GM19455 (cell line): ENCODE results near the gene CDH4.

ENCODE experiments used
- ATAC-seq: cut with Tn5 transposase; IDR thresholded peaks from one replicate; pipeline ENCODE4 v1.9.1; 2021; ENCODE audit not compliant: unreplicated experiment

Gene CDH4

DNA sequence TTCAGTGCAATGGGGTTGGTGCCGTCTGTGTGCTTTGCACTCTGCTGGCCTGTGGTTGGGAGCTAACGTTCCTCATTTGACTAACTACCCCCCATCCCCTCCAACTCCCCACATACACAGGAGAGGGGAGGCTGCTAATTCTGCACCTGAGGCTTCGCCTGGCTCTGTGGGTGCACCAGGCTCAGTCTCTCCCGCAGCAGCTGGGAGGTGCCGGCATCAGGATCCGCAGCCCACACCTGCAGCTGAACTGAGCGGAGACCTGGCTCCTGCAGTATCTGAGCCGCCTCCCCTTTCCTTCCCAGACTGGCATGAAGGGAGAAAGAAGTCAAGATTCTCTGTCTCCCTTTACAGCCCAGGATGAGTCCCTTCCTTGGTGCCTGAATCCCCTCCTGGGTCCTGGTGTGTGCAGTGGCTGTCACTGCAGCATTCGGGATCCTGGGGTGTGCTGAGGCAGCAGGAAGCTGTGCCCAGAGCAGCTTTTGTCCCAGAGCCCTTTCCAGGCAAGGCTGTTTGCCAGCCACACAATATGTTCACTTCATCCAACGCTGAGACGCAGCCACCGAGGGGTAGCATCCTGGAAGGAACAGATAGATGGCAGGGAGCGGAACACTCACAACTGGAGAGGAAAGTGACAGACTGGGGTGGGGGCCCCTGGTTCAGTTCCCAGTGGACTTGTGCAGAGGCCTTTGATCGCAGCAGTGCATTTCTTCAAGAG is 70.2 kb downstream of the CDH4 start:
- ATAC-seq: no peak

DNA sequence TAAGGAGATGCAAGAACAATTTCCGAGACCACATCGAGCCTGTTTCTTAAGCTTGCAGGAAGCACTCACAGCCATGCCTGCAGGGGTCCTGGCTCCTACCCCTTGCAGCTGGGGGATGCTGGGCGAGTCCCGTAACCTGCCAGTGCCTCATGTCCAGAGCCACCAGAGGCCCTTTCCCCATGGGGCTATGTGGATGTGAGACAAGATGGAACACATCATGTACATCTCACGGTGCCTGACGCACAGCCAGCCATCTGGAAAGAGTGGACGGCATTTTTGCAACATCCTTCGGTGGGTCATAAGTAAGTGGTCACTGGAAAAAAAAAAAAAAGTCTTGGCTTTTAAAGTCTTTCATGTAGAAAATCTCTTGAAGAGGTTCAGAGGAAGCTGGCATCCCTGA is 72.8 kb downstream of the CDH4 start:
- no peak for ATAC-seq

DNA sequence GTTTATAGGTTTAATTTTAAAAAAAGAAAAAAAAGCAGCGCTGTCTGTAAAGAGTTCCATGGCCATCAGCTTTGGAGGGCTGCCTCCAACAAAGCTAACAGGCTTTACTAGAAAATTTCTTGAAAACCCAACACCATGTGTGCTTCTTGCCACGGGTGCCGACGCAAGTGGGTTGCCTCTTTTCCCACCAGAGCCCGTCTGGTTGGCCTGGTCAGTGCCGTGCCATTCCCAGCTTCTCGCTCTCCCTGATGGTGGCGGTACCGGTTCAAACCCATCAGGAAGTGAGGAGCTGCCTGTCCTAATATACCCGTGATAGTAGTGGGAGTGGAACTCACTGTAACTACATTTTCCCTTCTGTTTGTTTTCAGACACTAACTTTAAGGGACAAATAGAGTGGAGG is 73.7 kb downstream of the CDH4 start:
- ATAC-seq: no peak

DNA sequence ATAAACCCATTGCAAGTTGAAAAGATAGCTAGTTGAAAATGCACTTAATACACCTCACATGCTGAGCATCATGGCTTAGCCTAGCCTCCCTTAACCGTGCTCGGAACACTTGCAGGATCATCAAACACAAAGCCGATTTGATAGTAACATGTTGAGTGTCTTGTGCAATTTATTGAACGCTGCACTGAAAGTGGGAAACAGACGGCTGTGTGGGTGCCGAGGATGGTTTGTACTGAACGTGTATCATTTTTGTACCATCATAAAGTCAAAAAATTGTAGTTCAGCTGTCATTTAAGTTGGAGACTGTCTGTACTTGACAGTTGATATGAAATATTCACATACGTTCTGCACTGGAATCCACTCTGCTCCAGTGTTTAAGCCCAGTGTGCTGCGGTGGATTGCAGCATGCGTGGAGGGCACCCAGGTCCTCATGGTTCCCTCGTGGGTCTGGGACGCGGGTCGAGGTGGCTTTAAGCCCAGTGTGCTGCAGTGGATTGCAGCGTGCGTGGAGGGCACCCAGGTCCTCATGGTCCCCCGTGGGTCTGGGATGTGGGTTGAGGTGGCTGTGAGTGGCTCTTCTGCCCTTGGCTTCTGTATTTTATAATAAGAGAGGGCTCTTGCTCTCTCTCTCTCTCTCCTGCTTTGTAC is 77.0 kb downstream of the CDH4 start:
- ATAC-seq: no peak

DNA sequence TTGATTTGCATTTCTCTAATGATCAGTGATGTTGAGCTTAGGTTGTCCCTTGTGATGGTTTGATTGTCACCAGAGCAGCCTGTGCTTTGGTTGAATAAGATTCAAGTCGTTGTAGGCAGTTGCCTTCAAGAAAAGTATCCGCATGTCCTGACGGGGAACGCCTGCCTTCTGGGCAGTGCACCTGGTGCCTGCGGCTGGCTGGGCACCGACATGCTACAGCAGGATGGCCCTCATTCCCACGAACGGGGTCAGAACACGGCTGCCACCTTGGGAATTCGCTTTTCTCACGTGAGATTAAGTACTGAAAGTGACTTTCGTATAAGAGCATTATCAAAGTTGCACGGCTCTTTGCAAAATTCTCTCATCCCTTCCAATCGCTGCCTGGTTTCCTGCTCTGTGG is 78.4 kb downstream of the CDH4 start:
- no peak for ATAC-seq

DNA sequence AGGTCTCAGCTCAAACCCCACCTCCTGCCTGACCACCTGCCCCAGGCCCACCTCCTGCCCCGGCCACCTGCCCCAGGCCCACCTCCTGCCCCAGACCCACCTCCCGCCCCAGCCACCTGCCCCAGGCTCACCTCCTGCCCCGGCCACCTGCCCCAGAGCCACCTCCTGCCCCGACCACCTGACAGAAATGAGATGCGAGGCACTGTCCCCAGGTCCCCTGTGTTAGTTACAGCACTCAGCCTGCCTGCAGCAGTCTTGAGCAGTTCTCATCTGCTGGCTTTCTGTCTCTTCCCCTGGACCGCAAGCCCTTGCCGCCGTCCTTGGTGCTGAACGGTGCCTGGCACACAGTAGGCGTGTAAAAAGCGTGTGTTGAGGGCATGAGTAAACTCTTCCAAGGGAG is 79.5 kb downstream of the CDH4 start:
- no peak for ATAC-seq

DNA sequence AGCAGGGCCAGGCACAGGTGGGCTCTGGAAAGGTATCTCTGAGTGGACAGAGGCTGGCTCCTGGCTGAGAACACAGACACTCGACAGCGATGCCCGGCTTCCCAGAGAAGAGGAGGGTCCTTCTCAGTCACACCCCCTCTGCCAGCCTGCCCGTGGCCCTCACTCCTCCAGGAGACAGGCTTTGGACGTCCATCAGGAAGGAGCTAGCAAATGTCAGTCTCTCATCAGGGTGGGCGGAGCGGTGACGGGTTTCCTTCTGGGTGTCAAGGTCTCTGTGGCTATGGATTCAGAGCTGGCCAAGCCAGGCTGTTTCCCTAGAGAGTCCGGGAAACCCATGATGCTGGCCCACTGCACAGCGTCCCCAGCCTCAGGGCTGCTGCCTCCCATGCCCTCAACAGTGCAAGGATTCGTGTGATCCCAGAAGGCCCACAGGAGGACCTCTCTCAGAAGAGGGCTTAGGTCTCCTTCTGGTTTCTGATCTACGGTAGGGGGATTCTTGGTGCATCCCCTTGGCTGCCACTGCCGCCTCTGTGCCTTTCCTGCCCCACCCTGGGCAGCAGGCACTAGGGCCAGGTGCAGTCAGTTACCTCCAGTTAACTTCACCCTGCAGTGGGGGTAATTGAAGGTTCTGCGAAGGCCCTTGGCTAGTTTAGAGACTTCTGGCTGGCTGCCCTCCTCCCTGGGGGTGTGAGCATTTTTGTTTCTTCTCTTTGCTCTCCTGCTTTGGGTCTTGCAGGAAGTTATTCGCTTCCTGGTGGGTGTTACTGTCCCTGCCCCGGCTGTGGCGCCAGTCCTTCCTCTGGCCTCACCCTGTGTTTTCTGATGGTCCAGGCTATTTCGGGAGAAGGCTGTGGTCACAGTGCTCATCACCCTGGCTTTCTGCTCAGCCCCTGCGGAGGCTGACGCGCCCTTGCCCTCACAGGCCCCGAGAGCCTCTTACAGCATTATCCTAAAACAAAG is 80.2 kb downstream of the CDH4 start:
- ATAC-seq: no peak

DNA sequence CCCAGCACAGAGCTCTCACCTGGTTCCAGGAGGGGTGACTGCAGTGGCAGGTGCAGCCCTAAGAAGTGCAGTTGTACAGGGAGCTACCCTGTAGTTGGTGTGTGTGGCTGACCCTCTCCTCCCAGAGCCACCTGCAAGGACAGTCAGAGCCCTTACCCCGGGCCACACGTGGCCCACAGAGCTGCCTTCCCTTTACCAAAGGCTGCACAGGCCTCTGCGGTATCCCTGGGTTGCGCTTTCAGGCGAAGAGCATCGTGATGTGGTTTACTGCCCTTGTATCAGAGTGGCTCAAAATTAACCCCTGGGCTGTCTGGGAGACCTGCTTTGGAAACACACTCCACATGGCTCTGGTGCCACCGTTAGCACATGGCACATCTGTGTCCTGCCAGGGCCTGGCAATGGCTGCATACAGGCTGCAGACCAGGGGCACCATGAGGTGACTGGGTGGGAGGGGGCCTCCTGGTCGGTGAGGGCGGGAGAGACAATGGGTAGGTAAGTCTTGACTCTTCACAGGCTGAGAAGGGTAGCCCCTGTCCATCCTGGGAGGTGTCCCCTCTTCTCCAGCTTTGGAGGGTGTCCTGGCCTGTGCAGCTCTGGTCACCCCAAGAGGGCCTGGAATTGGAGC is 81.5 kb downstream of the CDH4 start:
- no peak for ATAC-seq

DNA sequence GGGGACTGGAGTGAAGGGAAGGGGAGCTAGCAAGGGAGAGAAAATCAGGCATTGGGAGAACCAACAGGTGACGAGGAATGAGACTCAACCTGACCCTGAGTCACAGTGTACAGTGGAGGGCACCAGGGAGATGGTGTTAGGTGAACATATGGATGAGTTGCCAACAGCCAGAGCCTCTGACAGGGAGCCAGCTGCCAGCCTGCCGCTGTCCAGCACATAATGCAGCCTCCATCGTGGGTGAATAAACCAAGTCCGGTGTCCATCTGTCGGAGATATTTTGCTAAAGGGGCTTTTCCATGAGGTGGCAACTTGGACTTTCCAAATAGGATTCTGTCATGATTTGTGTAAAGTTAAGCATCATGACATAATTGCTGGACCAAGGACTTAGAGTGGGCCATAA is 88.1 kb downstream of the CDH4 start:
- no peak for ATAC-seq

DNA sequence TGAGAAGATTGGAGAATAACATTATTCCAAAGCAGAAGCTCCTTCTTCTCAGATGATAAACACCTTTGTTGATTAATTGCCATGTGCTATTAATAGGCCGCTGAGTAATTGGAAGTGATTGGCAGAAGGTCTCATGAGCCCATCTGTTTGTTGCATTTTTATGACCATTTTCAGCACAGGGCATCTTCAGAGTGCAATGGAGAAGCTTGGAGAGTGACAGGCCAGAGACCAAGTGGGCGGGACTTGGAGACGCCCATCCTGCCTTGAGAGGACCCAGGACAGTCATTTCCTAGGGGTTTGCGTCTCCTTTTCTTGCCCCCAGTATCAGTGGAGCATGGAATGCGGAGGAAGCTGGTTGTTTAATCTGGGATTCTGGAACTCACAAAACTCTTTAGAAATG is 89.5 kb downstream of the CDH4 start:
- no peak for ATAC-seq

DNA sequence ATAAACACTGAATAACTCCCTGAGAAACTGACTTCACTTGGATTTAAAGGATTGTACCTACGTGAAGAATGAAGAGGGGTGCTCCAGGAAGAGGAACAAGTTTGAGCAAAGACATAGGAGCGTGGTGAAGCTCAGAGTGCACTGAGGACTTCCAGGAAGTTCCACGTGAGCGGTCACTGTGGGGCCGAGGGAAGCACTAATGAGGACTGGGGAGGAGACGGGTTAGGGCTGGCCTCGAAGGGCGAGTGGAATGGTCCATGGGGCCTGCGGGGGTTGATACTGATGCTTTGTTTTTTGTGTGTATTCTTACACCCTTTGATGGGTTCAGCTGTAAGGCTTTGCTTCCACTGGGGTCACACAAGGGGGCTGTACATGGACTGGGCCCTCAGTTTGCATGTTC is 91.9 kb downstream of the CDH4 start:
- no peak for ATAC-seq

DNA sequence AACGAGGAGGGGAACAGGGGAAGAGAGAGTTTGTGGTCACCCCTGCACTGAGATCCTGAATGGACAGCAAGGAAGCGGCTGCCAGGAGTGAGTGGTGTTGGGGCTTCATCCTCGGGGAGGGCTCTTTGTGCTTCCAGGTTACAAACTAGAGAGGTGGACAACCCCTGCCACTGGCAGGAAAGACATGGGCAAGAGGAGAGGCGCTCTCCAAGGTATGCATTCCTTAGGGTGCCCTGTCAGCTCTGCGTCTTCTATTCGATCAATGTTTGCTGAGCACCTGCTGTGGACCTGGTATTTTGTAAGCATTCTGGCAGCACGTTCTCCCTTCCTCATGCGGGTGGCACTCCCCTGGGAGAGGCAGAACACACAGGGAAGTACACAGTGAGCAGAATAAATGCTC is 93.6 kb downstream of the CDH4 start:
- ATAC-seq: no peak

DNA sequence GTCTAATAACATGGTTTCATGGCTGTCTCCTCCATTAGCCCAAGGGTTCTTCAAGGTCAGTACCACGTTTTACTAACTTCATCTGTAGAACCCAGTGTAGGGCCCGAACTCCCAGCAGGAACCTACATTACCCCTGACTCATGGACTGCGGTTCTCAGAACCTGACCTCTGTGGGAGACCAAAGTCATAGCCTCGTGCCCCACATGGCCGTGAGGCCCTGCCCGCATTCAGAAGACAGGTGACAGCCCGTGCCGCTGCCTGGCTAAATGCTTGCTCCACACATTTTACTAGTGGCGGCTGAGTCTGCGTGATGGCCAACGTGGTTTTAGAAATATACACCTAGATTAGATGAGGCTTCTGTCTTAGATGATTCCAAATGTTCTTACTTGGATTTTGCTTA is 94.9 kb downstream of the CDH4 start:
- no peak for ATAC-seq

DNA sequence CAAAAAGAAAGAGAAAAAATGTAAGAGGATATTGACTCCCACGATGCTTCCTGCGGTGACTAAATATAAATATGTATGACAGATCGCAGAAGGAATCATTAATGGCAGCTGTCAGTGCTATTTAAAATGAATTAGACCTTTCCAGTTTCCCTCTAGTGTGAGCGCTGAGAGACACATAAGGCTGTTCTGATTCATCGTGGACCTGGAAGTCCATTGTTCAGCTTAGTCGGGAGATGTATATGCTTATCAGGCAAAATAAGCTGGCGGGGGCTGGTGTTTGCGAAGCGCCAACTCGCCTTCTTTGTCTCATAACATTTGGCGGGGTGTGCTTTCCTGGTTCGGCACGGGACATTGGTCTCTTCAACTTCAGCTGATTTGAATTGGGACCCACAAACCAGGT is 95.4 kb downstream of the CDH4 start:
- no peak for ATAC-seq

DNA sequence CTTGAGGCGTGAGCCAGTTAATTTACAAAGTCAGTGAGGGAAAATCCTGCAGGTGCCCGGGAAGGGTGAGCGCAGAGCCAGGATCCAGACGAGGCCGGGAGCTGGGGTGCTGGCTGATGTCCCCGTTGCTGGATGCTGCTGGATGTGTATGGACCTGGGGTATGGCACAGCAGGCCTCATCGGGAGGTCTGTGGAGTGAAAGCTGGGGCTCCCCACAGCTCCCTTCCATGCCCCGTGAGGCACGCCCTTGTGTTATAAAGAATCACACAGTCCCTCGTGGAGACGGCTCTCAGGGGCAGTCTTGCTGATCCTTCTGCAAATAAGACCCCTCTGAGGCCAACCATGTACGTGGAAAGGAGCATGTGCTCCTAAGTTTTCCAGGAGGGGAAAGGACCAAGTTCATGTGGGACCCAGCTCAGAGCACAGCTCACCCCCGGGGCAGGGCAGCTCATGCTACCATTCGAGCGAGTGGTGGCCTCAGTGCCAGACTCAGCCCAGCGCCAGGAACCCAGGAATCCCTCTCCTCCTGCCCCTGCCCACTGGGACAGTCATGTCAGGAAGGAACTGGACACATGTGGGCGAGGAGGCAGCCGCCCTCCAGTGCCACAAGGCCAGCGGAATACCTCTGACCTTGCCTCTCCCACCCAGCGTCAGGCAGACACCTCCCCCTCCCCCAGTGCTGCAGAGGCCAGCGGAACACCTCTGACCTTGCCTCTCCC is 97.5 kb downstream of the CDH4 start:
- no peak for ATAC-seq

DNA sequence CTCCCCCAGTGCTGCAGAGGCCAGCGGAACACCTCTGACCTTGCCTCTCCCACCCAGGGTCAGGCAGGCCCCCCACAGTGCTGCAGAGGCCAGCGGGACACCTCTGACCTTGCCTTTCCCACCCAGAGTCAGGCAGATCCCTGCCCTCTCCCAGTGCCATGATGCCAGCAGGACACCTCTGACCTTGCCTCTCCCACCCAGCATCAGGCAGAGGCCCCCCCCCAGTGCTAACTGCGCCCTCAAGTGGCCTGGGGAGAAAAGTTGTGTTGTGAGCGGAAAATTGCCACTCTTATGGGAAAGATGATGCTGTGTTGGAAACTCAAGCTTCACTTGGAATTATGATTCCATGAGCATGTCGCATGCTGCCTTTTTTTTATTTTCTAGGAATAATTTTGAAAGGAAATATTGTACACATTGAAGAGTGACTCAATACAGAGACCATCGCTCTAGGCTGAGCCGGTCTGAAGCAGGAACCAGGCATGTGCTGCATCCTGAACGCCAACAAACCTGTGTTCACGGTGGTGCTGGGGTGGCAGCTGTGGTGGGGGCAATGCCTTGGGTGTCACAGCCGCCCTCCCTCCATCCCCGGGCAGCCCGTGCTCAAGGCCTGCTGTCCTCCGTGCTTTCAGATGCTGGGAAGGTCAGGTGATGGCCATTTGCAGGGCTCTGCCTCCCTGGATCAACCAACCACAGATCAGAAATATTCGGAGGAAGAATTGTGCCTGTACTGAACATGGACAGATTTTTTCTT is 98.6 kb downstream of the CDH4 start:
- ATAC-seq: no peak

DNA sequence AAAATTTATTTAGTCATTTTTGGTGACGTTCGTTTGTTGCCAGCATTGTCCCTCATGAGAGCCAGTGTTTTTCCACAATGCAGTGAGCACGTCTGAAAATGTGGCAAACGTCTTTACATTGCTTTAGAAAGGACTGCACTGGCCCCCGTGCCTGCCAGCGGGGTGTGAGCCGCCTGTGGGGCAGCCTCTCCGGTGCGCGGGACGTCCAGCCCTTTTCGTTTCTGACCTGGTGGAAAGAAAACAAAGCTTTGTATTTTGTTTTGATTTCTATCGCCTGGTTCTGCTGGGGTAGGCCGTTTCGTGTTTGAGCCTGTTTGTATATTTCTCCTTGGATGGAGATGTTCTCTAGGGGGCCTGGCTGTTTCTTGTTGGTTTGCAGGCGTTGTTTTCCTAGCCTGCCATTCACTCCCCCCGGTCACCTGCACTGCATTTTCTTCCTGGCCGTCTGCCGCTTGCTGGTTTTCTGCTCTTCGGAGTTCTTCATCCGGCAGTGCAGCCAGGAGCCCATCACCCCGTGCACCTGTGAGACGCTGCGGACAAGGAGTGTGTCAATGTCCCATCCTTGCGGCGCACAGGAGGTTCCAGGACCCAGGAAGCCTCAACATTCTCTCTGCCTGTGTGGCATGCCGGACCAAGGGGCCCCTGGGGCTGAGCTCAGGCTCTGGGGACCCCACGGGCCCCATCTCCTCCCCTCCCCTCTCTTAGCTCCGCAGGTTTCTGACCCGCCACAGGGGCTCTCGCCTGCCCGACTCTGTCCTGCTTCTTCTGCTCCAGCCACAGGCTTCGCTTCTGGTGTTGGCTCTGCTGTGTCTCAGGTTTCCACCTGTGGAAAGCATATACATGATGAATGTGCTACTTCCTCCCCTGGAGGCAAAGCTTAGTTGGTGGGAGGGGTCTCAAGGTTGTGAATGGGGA is 100.5 kb downstream of the CDH4 start:
- no peak for ATAC-seq

DNA sequence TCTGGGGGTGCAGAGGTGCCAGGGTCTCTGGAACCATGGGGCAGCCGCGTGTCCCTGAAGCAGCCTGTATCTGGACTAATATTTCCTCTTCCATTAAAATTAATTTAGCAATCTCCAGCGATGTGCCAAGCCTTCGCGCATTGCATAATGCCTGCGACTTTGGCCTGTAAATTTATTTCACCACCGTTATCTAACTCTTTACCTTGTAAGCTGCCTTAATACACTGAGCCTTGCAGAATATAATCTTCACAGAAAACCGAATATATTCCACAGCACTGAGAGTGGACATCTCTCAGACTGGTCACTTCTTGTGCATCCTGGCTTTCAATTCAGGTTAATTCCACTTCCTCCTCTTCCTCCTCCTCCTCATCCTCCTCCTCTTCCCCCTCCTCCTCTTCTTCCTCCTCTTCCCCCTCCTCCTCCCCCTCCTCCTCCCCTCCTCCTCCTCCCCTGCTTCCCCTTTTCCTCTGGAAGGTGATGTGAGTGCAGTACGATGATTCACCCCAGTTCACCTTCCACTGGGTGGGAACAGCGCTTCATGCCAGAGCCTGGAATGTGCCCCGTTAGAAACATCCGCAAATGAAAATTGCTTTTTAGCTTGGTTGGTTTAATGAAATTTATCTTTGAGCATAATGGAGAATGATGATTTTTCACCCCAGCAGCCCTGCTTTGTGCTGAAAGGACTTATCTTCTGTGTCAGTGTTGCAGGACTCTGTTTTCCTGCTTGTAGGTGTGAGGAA is 101.4 kb downstream of the CDH4 start:
- no peak for ATAC-seq
